SK-N-SH (cell line): ENCODE results near the gene ORC5. TPM values are rescaled to one million over a fixed set of nuclear protein-coding genes. Genes with fewer than 3 reads are reported as not detected.

ENCODE experiments used
- CTCF ChIA-PET: fragments of 300-600, 350-600 bp; formaldehyde crosslinking; extraction: SDS; loops from one replicate; lab custom pipeline; 2021; lab: Yijun Ruan, JAX
- POLR2A ChIA-PET: fragments of 350-600 bp; sonication (Branson Sonifier 250); formaldehyde crosslinking; extraction: SDS; loops from one replicate; lab custom pipeline; 2020; ENCODE audit warnings: antibody characterized with exemption, inconsistent platforms; lab: Yijun Ruan, JAX
- DNase-seq: peaks from one replicate; pipeline ENCODE4 v3.0.0; 2012
- H2AFZ ChIP-seq: fragments of 200-600 bp; sonication (generic); 2 replicates; pipeline ENCODE4 v1.8.1; 2016; ENCODE audit warnings: antibody characterized with exemption, mild to moderate bottlenecking, low read depth
- H3F3A ChIP-seq: fragments of 200-600 bp; sonication (generic); replicated peaks from 2 replicates; pipeline ENCODE3; 2016; ENCODE audit warnings: antibody characterized with exemption, mild to moderate bottlenecking; ENCODE audit not compliant: insufficient read depth
- H3K27ac ChIP-seq, 2 experiments: fragments of 200-500 bp in 1 of 2; fragments of 200-600 bp in 1 of 2; sonication (Bioruptor generic) in 1 of 2; sonication (generic), shearing (Covaris generic) in 1 of 2; 2 replicates each; pipeline versions ENCODE4 v1.5.1 to v1.6.1; 2014 to 2016; ENCODE audit warnings: low read depth in 2 of 2, inconsistent platforms in 1 of 2, low read length in 1 of 2, mild to moderate bottlenecking in 1 of 2, mixed read lengths in 1 of 2
- H3K27me3 ChIP-seq: fragments of 200-600 bp; sonication (generic), shearing (Covaris generic); 2 replicates; pipeline ENCODE4 v1.6.1; 2016; ENCODE audit warnings: mixed run types; ENCODE audit not compliant: insufficient read depth
- H3K36me3 ChIP-seq, 2 experiments: fragments of 200-500 bp in 1 of 2; fragments of 200-600 bp in 1 of 2; sonication (Bioruptor generic) in 1 of 2; sonication (generic) in 1 of 2; replicated peaks in 1 of 2; 2 replicates each; pipeline versions ENCODE3 to v1.5.1; 2014 to 2016; ENCODE audit warnings: low read length in 1 of 2, mild to moderate bottlenecking in 1 of 2; ENCODE audit not compliant: insufficient read depth in 2 of 2, control insufficient read depth in 1 of 2
- H3K4me1 ChIP-seq, 2 experiments: fragments of 200-500 bp in 1 of 2; fragments of 200-600 bp in 1 of 2; sonication (Bioruptor generic) in 1 of 2; sonication (generic), shearing (Covaris generic) in 1 of 2; 2 replicates each; pipeline versions ENCODE4 v1.5.1 to v1.6.1; 2014 to 2016; ENCODE audit warnings: low read depth in 1 of 2, low read length in 1 of 2, mixed run types in 1 of 2; ENCODE audit not compliant: insufficient read depth in 2 of 2, control insufficient read depth in 1 of 2
- H3K4me2 ChIP-seq: fragments of 200-600 bp; sonication (generic), shearing (Covaris generic); 2 replicates; pipeline ENCODE4 v1.6.1; 2017; ENCODE audit warnings: mixed run types
- H3K4me3 ChIP-seq, 2 experiments: fragments of 200-500 bp in 1 of 2; fragments of 200-600 bp in 1 of 2; sonication (Bioruptor generic) in 1 of 2; sonication (generic), shearing (Covaris generic) in 1 of 2; 2 replicates each; pipeline versions ENCODE4 v1.5.1 to v1.8.1; 2014 to 2016; ENCODE audit warnings: low read depth in 2 of 2, inconsistent platforms in 1 of 2, low read length in 1 of 2, mild to moderate bottlenecking in 1 of 2, mixed read lengths in 1 of 2, moderate library complexity in 1 of 2
- H3K79me2 ChIP-seq: fragments of 200-600 bp; sonication (generic); 2 replicates; pipeline ENCODE4 v1.8.1; 2017; ENCODE audit warnings: mild to moderate bottlenecking; ENCODE audit not compliant: insufficient read depth
- H3K9ac ChIP-seq: fragments of 200-600 bp; sonication (generic); 2 replicates; pipeline ENCODE4 v1.6.1; 2017; ENCODE audit warnings: mixed run types
- H3K9me2 ChIP-seq: fragments of 200-600 bp; sonication (generic); 2 replicates; pipeline ENCODE4 v1.6.1; 2017; ENCODE audit warnings: mixed run types
- H3K9me3 ChIP-seq: fragments of 200-600 bp; sonication (generic); 2 replicates; pipeline ENCODE4 v1.6.1; 2017; ENCODE audit warnings: mixed run types, mild to moderate bottlenecking, moderate library complexity
- H4K20me1 ChIP-seq: fragments of 200-600 bp; sonication (generic); 2 replicates; pipeline ENCODE4 v1.6.1; 2017; ENCODE audit warnings: mild to moderate bottlenecking, mixed run types; ENCODE audit not compliant: insufficient read depth
- EZH2phosphoT487 ChIP-seq: fragments of 200-600 bp; sonication (generic); IDR thresholded peaks from 2 replicates; pipeline ENCODE4 v1.6.1; 2017; ENCODE audit warnings: low read depth, mixed run types, mild to moderate bottlenecking, antibody characterized with exemption, moderate library complexity, borderline replicate concordance
- FOSL2 ChIP-seq: IDR thresholded peaks from 2 replicates; pipeline ENCODE4 v1.4.0; 2012; ENCODE audit warnings: low read depth, mild to moderate bottlenecking, moderate library complexity, borderline replicate concordance
- MXI1 ChIP-seq: IDR thresholded peaks from 2 replicates; pipeline ENCODE4 v1.6.1; 2012; ENCODE audit warnings: mild to moderate bottlenecking, low read depth, low read length, improper control_type of control experiment
- NFIC ChIP-seq: IDR thresholded peaks from 2 replicates; pipeline ENCODE4 v1.4.0; 2012; ENCODE audit warnings: borderline replicate concordance
- RAD21 ChIP-seq: IDR thresholded peaks from 2 replicates; pipeline ENCODE4 v1.6.1; 2012; ENCODE audit warnings: mild to moderate bottlenecking, low read length
- RXRA ChIP-seq: IDR thresholded peaks from 2 replicates; pipeline ENCODE4 v1.4.0; 2012; ENCODE audit warnings: low read depth, mild to moderate bottlenecking, borderline replicate concordance
- SIN3A ChIP-seq: IDR thresholded peaks from 2 replicates; pipeline ENCODE4 v1.6.1; 2012; ENCODE audit warnings: low read depth, mild to moderate bottlenecking, low read length, moderate library complexity, borderline replicate concordance
- TCF12 ChIP-seq: IDR thresholded peaks from 2 replicates; pipeline ENCODE4 v1.4.0; 2012
- WGBS: methylation state at CpG from one replicate; pipeline ENCODE4 v1.1.6; 2017; ENCODE audit warnings: low lambda C conversion rate; 5-methylcytosine and 5-hydroxymethylcytosine counted together
- polyA plus RNA-seq, 3 experiments: library from polyadenylated mRNA; depleted of rRNA; stranded (reverse); fragments of >200 nt; gene quantifications; 2 replicates each; pipeline ENCODE4 v1.2.3, GENCODE V29; 2012
- TF ChIP-seq, protein P1 (sequence below): fragments of 200-600 bp; sonication (generic); IDR thresholded peaks from 2 replicates; pipeline ENCODE4 v1.6.1; 2017; ENCODE audit warnings: antibody characterized with exemption, mild to moderate bottlenecking, moderate library complexity
- TF ChIP-seq, protein P2 (sequence below): IDR thresholded peaks from 2 replicates; pipeline ENCODE4 v1.4.0; 2012; ENCODE audit warnings: low read depth, borderline replicate concordance
- TF ChIP-seq, protein P3 (sequence below): IDR thresholded peaks from 2 replicates; pipeline ENCODE4; 2012
- TF ChIP-seq, protein P4 (sequence below): fragments of 150-350 bp; IDR thresholded peaks from 2 replicates; pipeline ENCODE4 v1.6.1; 2017; ENCODE audit warnings: antibody characterized with exemption, low read length, low read depth, borderline replicate concordance

ORC5 gene
- polyA plus RNA-seq, 1 of the 3 experiments (the other 2 are of a cell fraction) = 4.7 TPM

DNA sequence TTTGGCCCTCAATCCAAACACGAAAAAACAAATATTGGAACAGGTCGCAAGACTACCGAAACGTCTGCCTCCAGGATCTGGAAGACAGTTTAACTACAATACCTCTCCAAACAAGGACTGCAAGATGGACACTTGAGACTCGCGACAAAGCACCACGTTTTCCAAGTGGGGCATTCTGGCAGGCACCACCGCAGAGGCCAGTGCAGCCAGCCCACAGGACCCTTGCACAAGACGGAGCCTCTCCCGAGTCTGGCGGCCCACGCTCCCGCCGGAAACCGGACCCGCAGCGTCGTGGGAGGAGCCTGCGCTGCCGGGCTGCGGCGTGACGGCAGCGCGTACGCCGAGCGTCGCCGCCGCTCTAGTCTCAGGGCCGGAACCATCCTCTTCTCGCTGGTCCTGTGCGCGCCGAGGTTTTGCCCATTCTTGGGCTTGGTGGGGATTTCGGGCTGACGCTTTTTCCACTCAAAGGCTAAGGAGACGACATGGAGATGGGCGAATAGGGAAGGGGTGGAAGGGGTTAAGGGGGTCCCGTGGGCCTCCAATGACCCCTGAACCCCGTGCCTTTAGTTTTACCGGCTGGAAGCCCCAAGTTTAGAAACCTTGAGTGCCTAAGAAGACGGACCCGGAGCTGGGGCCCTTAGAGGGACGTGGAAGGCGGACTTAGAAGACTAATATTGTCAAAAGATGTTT is at the start of gene ORC5 (continued):
- TF ChIP-seq, protein P1, sequence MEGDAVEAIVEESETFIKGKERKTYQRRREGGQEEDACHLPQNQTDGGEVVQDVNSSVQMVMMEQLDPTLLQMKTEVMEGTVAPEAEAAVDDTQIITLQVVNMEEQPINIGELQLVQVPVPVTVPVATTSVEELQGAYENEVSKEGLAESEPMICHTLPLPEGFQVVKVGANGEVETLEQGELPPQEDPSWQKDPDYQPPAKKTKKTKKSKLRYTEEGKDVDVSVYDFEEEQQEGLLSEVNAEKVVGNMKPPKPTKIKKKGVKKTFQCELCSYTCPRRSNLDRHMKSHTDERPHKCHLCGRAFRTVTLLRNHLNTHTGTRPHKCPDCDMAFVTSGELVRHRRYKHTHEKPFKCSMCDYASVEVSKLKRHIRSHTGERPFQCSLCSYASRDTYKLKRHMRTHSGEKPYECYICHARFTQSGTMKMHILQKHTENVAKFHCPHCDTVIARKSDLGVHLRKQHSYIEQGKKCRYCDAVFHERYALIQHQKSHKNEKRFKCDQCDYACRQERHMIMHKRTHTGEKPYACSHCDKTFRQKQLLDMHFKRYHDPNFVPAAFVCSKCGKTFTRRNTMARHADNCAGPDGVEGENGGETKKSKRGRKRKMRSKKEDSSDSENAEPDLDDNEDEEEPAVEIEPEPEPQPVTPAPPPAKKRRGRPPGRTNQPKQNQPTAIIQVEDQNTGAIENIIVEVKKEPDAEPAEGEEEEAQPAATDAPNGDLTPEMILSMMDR = no peak
- TF ChIP-seq MXI1 (peak; percentile 91), FOSL2 (no peak), RXRA (no peak)
- TF ChIP-seq, protein P2, sequence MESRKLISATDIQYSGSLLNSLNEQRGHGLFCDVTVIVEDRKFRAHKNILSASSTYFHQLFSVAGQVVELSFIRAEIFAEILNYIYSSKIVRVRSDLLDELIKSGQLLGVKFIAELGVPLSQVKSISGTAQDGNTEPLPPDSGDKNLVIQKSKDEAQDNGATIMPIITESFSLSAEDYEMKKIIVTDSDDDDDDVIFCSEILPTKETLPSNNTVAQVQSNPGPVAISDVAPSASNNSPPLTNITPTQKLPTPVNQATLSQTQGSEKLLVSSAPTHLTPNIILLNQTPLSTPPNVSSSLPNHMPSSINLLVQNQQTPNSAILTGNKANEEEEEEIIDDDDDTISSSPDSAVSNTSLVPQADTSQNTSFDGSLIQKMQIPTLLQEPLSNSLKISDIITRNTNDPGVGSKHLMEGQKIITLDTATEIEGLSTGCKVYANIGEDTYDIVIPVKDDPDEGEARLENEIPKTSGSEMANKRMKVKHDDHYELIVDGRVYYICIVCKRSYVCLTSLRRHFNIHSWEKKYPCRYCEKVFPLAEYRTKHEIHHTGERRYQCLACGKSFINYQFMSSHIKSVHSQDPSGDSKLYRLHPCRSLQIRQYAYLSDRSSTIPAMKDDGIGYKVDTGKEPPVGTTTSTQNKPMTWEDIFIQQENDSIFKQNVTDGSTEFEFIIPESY = no peak; the same call in 1 of the 2 replicates
- TF ChIP-seq, protein P3, sequence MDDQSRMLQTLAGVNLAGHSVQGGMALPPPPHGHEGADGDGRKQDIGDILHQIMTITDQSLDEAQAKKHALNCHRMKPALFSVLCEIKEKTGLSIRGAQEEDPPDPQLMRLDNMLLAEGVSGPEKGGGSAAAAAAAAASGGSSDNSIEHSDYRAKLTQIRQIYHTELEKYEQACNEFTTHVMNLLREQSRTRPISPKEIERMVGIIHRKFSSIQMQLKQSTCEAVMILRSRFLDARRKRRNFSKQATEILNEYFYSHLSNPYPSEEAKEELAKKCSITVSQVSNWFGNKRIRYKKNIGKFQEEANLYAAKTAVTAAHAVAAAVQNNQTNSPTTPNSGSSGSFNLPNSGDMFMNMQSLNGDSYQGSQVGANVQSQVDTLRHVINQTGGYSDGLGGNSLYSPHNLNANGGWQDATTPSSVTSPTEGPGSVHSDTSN = no peak

DNA sequence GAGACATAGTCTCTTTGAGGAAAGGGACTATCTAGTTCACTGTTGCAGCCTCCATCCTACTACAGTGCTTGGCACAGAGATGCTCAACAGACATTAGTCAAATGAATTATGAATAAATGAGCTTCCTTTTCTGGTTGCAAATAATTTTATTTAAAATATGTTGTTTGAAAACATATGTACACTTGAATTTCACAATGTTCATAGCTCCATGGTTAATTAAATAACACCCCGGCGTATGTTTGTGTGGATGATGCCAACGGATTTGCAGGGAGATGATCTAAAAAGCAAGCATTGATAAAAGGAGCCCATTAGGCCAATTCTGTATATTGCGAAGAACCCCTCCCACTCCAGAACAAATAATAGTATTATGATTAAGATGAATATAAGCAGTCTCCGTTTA is 47.8 kb upstream of the ORC5 start:
- ChIA-PET CTCF (interaction anchor here (0.7 to 2.7 kb wide), 3 partner anchors 12 to 36 kb away, joined by 3 to 23 read pairs (median 16); no protein-coding TSS in a partner anchor), POLR2A (no interaction called here)
- Histone ChIP-seq H3K4me1 (no peaks in the 10 kb centered on the region), H3K9me3 (no peaks in the 10 kb centered on the region), H3K79me2 (no peaks in the 10 kb centered on the region), H3K4me2 (no peak overlapping the region), H3F3A (no peaks in the 10 kb centered on the region), H3K4me3 (no peak overlapping the region), H4K20me1 (no peaks in the 10 kb centered on the region), H3K9ac (no peak overlapping the region), H3K27ac (no peak overlapping the region), H3K9me2 (no peaks in the 10 kb centered on the region), H3K27me3 (peaks cover 7% of the 10 kb centered on the region; the same call in 1 of the 2 replicates), H2AFZ (no peak overlapping the region), H3K36me3 (no peaks in the 10 kb centered on the region)
- 40% methylated on average over 5 of the region's 5 CpGs for WGBS
- no peak for DNase-seq
- TF ChIP-seq RXRA (no peak), FOSL2 (no peak), TCF12 (no peak), RAD21 (no peak)

DNA sequence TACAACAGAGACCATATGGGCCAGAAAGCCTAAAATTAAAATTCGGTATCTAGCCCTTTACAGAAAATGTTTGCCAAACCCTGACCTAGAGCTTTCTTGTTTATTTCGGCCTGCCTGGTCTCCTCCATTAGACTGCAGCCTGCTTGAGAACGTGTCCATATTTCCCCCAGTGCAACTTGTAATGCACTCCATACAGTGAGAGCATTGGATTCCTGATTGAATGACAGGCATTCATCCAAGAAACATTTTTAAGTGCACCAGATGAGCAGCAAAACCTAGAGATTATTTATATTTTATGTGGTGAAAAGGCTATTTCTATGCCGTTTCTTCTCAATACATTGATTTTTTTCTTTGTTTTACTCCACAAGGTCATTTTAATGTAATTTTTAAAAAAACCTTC is 47.4 kb upstream of the ORC5 start:
- Histone ChIP-seq H3K9me2 (no peaks in the 10 kb centered on the region), H2AFZ (no peak overlapping the region), H3K4me3 (no peak overlapping the region), H3K4me2 (no peak overlapping the region), H3K27ac (no peak overlapping the region), H4K20me1 (no peaks in the 10 kb centered on the region), H3K36me3 (no peaks in the 10 kb centered on the region), H3K4me1 (no peaks in the 10 kb centered on the region), H3F3A (no peaks in the 10 kb centered on the region), H3K9ac (no peak overlapping the region), H3K79me2 (no peaks in the 10 kb centered on the region), H3K27me3 (peaks cover 7% of the 10 kb centered on the region; the same call in 1 of the 2 replicates), H3K9me3 (no peaks in the 10 kb centered on the region)
- CTCF ChIA-PET = interaction anchor here (0.7 to 2.7 kb wide), 4 partner anchors 12 to 593 kb away, joined by 3 to 23 read pairs (median 10); no protein-coding TSS in a partner anchor
- whole genome bisulfite sequencing = 24% methylated on average over 4 of the region's 4 CpGs
- no peak for DNase-seq
- POLR2A ChIA-PET = no interaction called here
- TF ChIP-seq EZH2phosphoT487 = no peak
- no peak for TF ChIP-seq NFIC
- no peak for TF ChIP-seq MXI1
- TF ChIP-seq, protein P3 = no peak
- no peak for TF ChIP-seq FOSL2
- TF ChIP-seq TCF12 = no peak
- TF ChIP-seq, protein P1 = no peak
- TF ChIP-seq, protein P4, sequence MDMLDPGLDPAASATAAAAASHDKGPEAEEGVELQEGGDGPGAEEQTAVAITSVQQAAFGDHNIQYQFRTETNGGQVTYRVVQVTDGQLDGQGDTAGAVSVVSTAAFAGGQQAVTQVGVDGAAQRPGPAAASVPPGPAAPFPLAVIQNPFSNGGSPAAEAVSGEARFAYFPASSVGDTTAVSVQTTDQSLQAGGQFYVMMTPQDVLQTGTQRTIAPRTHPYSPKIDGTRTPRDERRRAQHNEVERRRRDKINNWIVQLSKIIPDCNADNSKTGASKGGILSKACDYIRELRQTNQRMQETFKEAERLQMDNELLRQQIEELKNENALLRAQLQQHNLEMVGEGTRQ = no peak
- no peak for TF ChIP-seq RXRA
- TF ChIP-seq SIN3A = no peak
